A673 (cell line): ENCODE results near the gene EGR4. TPM values are rescaled to one million over a fixed set of nuclear protein-coding genes. Genes with fewer than 3 reads are reported as not detected.

Source experiments
- BruUV-seq: library from RNA; stranded (reverse); fragments of 400-500 nt; replicated peaks from 2 replicates; lab custom pipeline; 2021; lab: Mats Ljungman, UMichigan
- CTCF ChIA-PET: fragments of 300-600 bp; sonication (Branson Sonifier 250); formaldehyde crosslinking; loops from one replicate; lab custom pipeline; 2022; ENCODE audit warnings: antibody characterized with exemption; lab: Charles Lee
- POLR2A ChIA-PET: fragments of 300-600 bp; sonication (Branson Sonifier 250); formaldehyde crosslinking; loops from one replicate; lab custom pipeline; 2022; ENCODE audit warnings: antibody characterized with exemption; ENCODE audit not compliant: low non-redundant PET; lab: Charles Lee
- DNase-seq: peaks from one replicate; pipeline ENCODE4 v3.0.0-alpha.2; 2015; ENCODE audit warnings: low spot score
- H3K27ac ChIP-seq: fragments of 200-600 bp; sonication (generic); 2 replicates; pipeline ENCODE4 v1.5.1; 2016; ENCODE audit warnings: mixed run types, low read depth, mild to moderate bottlenecking, mixed read lengths, antibody characterized with exemption, low read length; ENCODE audit not compliant: poor library complexity, severe bottlenecking
- H3K27me3 ChIP-seq: fragments of 200-600 bp; sonication (generic); replicated peaks from 2 replicates; pipeline ENCODE4 v1.6.1; 2017; ENCODE audit warnings: mixed run types, low read depth, mild to moderate bottlenecking, mixed read lengths, antibody characterized with exemption, low read length; ENCODE audit not compliant: insufficient read depth, poor library complexity
- H3K36me3 ChIP-seq: fragments of 200-600 bp; sonication (generic); 2 replicates; pipeline ENCODE4 v1.6.1; 2016; ENCODE audit warnings: mixed run types, mild to moderate bottlenecking, mixed read lengths, antibody characterized with exemption, low read length; ENCODE audit not compliant: insufficient read depth, poor library complexity, severe bottlenecking
- H3K4me1 ChIP-seq: fragments of 200-600 bp; sonication (generic); 2 replicates; pipeline ENCODE4 v1.6.1; 2017; ENCODE audit warnings: mixed run types, mild to moderate bottlenecking, mixed read lengths, antibody characterized with exemption, low read length; ENCODE audit not compliant: insufficient read depth, poor library complexity, severe bottlenecking
- H3K4me3 ChIP-seq: fragments of 200-600 bp; sonication (generic); 2 replicates; pipeline ENCODE4 v1.5.1; 2016; ENCODE audit warnings: low read depth, mixed run types, mild to moderate bottlenecking, mixed read lengths, low read length; ENCODE audit not compliant: poor library complexity, severe bottlenecking
- H3K9me3 ChIP-seq: fragments of 200-600 bp; sonication (generic); 2 replicates; pipeline ENCODE4 v1.6.1; 2016; ENCODE audit warnings: mixed run types, low read depth, mild to moderate bottlenecking, mixed read lengths, antibody characterized with exemption, low read length; ENCODE audit not compliant: poor library complexity, severe bottlenecking
- EZH2 ChIP-seq: fragments of 200-600 bp; sonication (generic); IDR thresholded peaks from 2 replicates; pipeline ENCODE4 v1.6.1; 2017; ENCODE audit warnings: borderline replicate concordance, low read depth, mild to moderate bottlenecking, mixed read lengths, antibody characterized with exemption, low read length; ENCODE audit not compliant: poor library complexity, severe bottlenecking
- intact Hi-C: fragments of 100-400 bp; cut with micrococcal nuclease; formaldehyde crosslinking; loops from one replicate; pipeline ENCODE4 v1.10.0; 2022; ENCODE audit not compliant: unreplicated experiment
- total RNA-seq: library from RNA; stranded (reverse); gene quantifications from 2 replicates; pipeline ENCODE4 v1.2.3, GENCODE V29; 2021
- TF ChIP-seq, protein P1 (sequence below): fragments of 300-800, 200-600 bp; sonication (generic); conservative IDR thresholded peaks from 2 replicates; pipeline ENCODE4 v1.5.1; 2017; ENCODE audit warnings: low read depth, mild to moderate bottlenecking, antibody characterized with exemption, low read length, moderate library complexity, mixed read lengths

EGR4 gene
- total RNA-seq, 1 experiment from 2014 or later = 1.9 TPM

DNA sequence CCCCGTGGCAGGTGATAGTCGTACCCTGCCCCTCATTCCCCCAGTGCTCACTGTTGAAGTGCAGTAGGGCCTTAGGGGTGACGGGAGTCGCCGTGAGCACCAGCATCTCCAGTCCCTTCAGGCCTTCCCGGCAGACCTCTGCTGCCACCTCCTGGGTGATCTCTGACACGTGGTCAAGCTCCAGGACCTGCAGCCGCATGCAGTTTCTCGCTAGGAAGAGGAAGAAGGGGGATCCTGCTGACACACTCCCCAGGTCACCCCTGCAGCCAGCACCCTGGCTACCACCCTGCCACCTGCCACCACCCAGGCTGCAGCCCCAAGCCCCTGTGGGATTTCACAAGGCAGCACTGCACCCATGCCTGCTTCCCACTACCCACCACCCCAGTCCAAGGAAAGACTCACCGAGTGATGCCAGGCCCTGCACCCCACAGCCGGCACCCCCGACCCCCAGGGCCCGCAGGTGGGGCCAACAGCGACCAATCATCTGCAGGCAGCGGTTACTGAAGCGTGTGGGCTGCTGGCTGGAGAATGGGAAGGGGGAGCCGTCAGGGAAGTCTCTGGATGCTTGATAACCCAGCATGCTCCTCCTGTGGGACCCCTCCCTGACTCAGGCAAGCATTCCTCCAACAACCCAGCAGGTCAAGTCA, 32.9 kb downstream of the EGR4 start:
- Histone ChIP-seq H3K4me1 (no peaks in the 10 kb centered on the region), H3K4me3 (no peak overlapping the region), H3K27ac (no peak overlapping the region), H3K36me3 (peaks cover 7% of the 10 kb centered on the region), H3K9me3 (no peaks in the 10 kb centered on the region), H3K27me3 (no peaks in the 10 kb centered on the region)
- BruUV-seq = no TSS peak
- ChIA-PET CTCF (no interaction called here), POLR2A (no interaction called here)
- DNase-seq = no peak
- TF ChIP-seq, protein P1, sequence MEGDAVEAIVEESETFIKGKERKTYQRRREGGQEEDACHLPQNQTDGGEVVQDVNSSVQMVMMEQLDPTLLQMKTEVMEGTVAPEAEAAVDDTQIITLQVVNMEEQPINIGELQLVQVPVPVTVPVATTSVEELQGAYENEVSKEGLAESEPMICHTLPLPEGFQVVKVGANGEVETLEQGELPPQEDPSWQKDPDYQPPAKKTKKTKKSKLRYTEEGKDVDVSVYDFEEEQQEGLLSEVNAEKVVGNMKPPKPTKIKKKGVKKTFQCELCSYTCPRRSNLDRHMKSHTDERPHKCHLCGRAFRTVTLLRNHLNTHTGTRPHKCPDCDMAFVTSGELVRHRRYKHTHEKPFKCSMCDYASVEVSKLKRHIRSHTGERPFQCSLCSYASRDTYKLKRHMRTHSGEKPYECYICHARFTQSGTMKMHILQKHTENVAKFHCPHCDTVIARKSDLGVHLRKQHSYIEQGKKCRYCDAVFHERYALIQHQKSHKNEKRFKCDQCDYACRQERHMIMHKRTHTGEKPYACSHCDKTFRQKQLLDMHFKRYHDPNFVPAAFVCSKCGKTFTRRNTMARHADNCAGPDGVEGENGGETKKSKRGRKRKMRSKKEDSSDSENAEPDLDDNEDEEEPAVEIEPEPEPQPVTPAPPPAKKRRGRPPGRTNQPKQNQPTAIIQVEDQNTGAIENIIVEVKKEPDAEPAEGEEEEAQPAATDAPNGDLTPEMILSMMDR = peak; percentile 22; the same call in 1 of the 2 replicates
- TF ChIP-seq EZH2 = no peak
- intact Hi-C loops = no loop called here

DNA sequence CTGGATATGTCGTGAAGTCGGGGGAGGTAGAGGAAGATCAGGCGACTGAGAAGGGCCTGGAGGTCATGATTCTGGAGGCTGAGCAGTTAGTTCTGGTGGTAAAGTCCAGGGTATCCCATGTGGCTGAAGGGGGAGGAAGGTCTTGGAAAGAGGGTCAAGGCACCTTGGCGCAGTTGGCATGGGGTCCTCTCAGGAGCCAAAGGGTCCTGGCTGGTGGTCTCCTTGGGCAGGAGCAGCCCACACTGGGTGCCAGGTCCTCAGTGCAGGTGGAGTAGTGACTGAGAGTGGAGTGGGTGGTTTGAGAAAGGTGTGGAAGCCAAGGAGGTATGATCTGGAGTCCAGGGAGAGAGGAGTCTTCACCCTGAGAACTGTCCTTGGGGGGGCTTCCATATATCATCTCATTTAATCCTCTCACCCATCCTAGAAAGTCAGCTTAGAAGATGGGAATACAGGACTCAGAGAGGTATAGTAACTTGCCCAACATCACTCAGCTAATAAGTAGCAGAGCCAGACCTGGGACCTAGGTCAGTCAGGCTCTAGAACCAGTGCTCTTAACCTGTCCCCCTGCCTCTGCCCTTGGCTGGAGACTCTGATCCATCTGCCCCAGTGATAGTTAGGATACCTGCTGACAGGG, 33.5 kb downstream of the EGR4 start:
- Histone ChIP-seq H3K27me3 (no peaks in the 10 kb centered on the region), H3K36me3 (peaks cover 8% of the 10 kb centered on the region), H3K4me1 (no peaks in the 10 kb centered on the region), H3K9me3 (no peaks in the 10 kb centered on the region), H3K4me3 (no peak overlapping the region), H3K27ac (no peak overlapping the region)
- ChIA-PET POLR2A (no interaction called here), CTCF (no interaction called here)
- DNase-seq = no peak
- intact Hi-C loops = no loop called here
- TF ChIP-seq, protein P1 = no peak
- no TSS peak for BruUV-seq

DNA sequence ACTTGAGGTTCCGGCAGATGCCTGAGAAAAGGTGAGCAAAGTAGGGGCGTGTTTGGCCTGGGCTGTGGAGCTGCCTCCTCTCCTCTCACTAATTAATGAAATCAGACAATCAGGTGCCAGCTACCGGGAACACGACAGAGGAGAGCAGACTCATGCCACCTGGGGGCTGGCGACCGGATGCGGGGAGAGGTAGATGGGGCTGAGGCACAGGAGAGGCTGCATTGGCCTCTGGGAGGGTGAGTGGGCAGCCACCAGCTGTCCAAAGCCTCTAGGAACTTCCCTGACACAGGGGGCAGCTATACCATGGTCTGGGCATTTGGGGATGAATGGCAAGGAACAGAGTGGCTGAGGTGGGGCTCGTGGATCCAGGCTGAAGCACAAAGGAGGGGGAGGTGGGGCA, 34.1 kb downstream of the EGR4 start:
- TF ChIP-seq EZH2 = no peak
- TF ChIP-seq, protein P1 = no peak
- CTCF ChIA-PET = no interaction called here
- no TSS peak for BruUV-seq
- no peaks in the 10 kb centered on the region for H3K27me3 ChIP-seq
- POLR2A ChIA-PET = no interaction called here
- DNase-seq = no peak
- intact Hi-C loops = no loop called here
- no peak overlapping the region for H3K4me3 ChIP-seq
- no peak overlapping the region for H3K27ac ChIP-seq
- H3K9me3 ChIP-seq = no peaks in the 10 kb centered on the region
- no peaks in the 10 kb centered on the region for H3K4me1 ChIP-seq
- H3K36me3 ChIP-seq = peaks cover 12% of the 10 kb centered on the region
